NCI-H510A treated with DMSO at 0.1 percent for 48 hours (cell line): ENCODE results near the gene DIMT1.
A peak's percentile ranks its signal among the peaks of the same experiment; 100 is the strongest.

Experiments
- DNase-seq: peaks from one replicate; lab custom pipeline; 2025; lab: John Stamatoyannopoulos, UW

DIMT1 gene

GRCh38 chr5:62403411-62404250, at the start of gene DIMT1:
TSS of gene DIMT1 (minus strand) at chr5:62403905. CDS start at chr5:62403772, 133 bp downstream.
- peak; percentile 71 for DNase-seq

- no peak for DNase-seq
These were observed 46.6 kb upstream of the DIMT1 start for GRCh38 chr5:62450259-62450658.

GRCh38 chr5:62448528-62448927, 44.8 kb upstream of the DIMT1 start:
- no peak for DNase-seq

- no peak for DNase-seq
These were observed 28.9 kb upstream of the DIMT1 start for GRCh38 chr5:62432621-62433064.

- DNase-seq = no peak
These were observed 28.3 kb upstream of the DIMT1 start for GRCh38 chr5:62431735-62432620.

GRCh38 chr5:62424763-62425162, 21.1 kb upstream of the DIMT1 start:
- no peak for DNase-seq

GRCh38 chr5:62421414-62421813, 17.7 kb upstream of the DIMT1 start:
- no peak for DNase-seq

GRCh38 chr5:62419609-62420008, 15.9 kb upstream of the DIMT1 start:
- DNase-seq = no peak

GRCh38 chr5:62418462-62419076, 14.9 kb upstream of the DIMT1 start:
- DNase-seq = no peak

GRCh38 chr5:62413711-62414110, 10.0 kb upstream of the DIMT1 start:
- no peak for DNase-seq

- peak; percentile 95 for DNase-seq
These were observed 9.0 kb upstream of the DIMT1 start, which contains the start of gene IPO11 for GRCh38 chr5:62412549-62413329. TSS of gene IPO11 (plus strand) at chr5:62412763. CDS start at chr5:62437280, 24,517 bp downstream.

- no peak for DNase-seq
These were observed 8.3 kb downstream of the DIMT1 start for GRCh38 chr5:62395210-62395950.

GRCh38 chr5:62386824-62387223, 16.9 kb downstream of the DIMT1 start:
- DNase-seq = no peak

- no peak for DNase-seq
These were observed 17.8 kb downstream of the DIMT1 start for GRCh38 chr5:62385816-62386400.

GRCh38 chr5:62385131-62385530, 18.6 kb downstream of the DIMT1 start:
- DNase-seq = no peak

- no peak for DNase-seq
These were observed 27.6 kb downstream of the DIMT1 start for GRCh38 chr5:62376064-62376463.

GRCh38 chr5:62375627-62376026, 28.1 kb downstream of the DIMT1 start:
- DNase-seq = no peak

- DNase-seq = no peak
These were observed 29.6 kb downstream of the DIMT1 start for GRCh38 chr5:62374090-62374489.

GRCh38 chr5:62373382-62373781, 30.3 kb downstream of the DIMT1 start:
- DNase-seq = no peak

- DNase-seq = no peak
These were observed 31.1 kb downstream of the DIMT1 start for GRCh38 chr5:62372600-62372999.
